ENCODE data around the gene MAEL.

MAEL gene

GRCh38 chr1:167003711-167004110, 14.6 kb downstream of the MAEL start:
- no peak overlapping the region for H3K27ac Mint-ChIP-seq
- H3K9me3 Mint-ChIP-seq, result peaks cover 7% of the 10 kb centered on the region
- DNase-seq, result no peak
- no peak overlapping the region for H3K4me3 Mint-ChIP-seq
- TF ChIP-seq CTCF (IDR thresholded peaks at IDR 0.05), result no peak
- H3K4me1 Mint-ChIP-seq, result no peaks in the 10 kb centered on the region
- no peaks in the 10 kb centered on the region for H3K27me3 Mint-ChIP-seq (ENCODE audit: low read depth, poor library complexity)
- H3K36me3 Mint-ChIP-seq (ENCODE audit: low read depth), result no peaks in the 10 kb centered on the region

GRCh38 chr1:167011560-167012191, 22.6 kb downstream of the MAEL start:
- Mint-ChIP-seq H3K27me3 (ENCODE audit: low read depth, poor library complexity) (peaks cover 8% of the 10 kb centered on the region), H3K36me3 (ENCODE audit: low read depth) (no peaks in the 10 kb centered on the region), H3K4me3 (no peak overlapping the region), H3K4me1 (no peaks in the 10 kb centered on the region), H3K9me3 (no peaks in the 10 kb centered on the region), H3K27ac (no peak overlapping the region)
- no peak for TF ChIP-seq CTCF (IDR thresholded peaks at IDR 0.05)
- DNase-seq, result no peak

- no peaks in the 10 kb centered on the region for H3K36me3 Mint-ChIP-seq (ENCODE audit: low read depth)
- no peaks in the 10 kb centered on the region for H3K9me3 Mint-ChIP-seq
- no peak for TF ChIP-seq CTCF (IDR thresholded peaks at IDR 0.05)
- no peak overlapping the region for H3K4me3 Mint-ChIP-seq
- no peak overlapping the region for H3K27ac Mint-ChIP-seq
- no peak for DNase-seq
- H3K4me1 Mint-ChIP-seq, result no peaks in the 10 kb centered on the region
- H3K27me3 Mint-ChIP-seq (ENCODE audit: low read depth, poor library complexity), result peaks cover 8% of the 10 kb centered on the region
Measured at GRCh38 chr1:167012570-167012969, 23.5 kb downstream of the MAEL start.

- DNase-seq, result no peak
- Mint-ChIP-seq H3K9me3 (no peaks in the 10 kb centered on the region), H3K4me1 (no peaks in the 10 kb centered on the region), H3K27ac (no peak overlapping the region), H3K36me3 (ENCODE audit: low read depth) (no peaks in the 10 kb centered on the region), H3K27me3 (ENCODE audit: low read depth, poor library complexity) (peaks cover 8% of the 10 kb centered on the region), H3K4me3 (no peak overlapping the region)
- no peak for TF ChIP-seq CTCF (IDR thresholded peaks at IDR 0.05)
Measured at GRCh38 chr1:167013108-167013929, 24.2 kb downstream of the MAEL start.

GRCh38 chr1:167016100-167016750, 27.1 kb downstream of the MAEL start:
- Mint-ChIP-seq H3K4me1 (no peaks in the 10 kb centered on the region), H3K27me3 (ENCODE audit: low read depth, poor library complexity) (peaks cover 8% of the 10 kb centered on the region), H3K4me3 (no peak overlapping the region), H3K36me3 (ENCODE audit: low read depth) (no peaks in the 10 kb centered on the region), H3K27ac (no peak overlapping the region), H3K9me3 (no peaks in the 10 kb centered on the region)
- no peak for DNase-seq
- TF ChIP-seq CTCF (IDR thresholded peaks at IDR 0.05), result no peak
